A549 treated with CORT108297 at 1 μM for 4 hours (cell line): Measurements from ENCODE around the gene FCGR2B. TPM values are rescaled to one million over a fixed set of nuclear protein-coding genes. Genes with fewer than 3 reads are reported as not detected.

Experiments used
- total RNA-seq: library from RNA; stranded (reverse); fragments of 200-300 nt; extraction: Qiagen RNA extraction; gene quantifications from 5 replicates; pipeline ENCODE4 v1.2.3, GENCODE V29; 2022

The FCGR2B gene
- total RNA-seq: not detected in 5 replicates

DNA sequence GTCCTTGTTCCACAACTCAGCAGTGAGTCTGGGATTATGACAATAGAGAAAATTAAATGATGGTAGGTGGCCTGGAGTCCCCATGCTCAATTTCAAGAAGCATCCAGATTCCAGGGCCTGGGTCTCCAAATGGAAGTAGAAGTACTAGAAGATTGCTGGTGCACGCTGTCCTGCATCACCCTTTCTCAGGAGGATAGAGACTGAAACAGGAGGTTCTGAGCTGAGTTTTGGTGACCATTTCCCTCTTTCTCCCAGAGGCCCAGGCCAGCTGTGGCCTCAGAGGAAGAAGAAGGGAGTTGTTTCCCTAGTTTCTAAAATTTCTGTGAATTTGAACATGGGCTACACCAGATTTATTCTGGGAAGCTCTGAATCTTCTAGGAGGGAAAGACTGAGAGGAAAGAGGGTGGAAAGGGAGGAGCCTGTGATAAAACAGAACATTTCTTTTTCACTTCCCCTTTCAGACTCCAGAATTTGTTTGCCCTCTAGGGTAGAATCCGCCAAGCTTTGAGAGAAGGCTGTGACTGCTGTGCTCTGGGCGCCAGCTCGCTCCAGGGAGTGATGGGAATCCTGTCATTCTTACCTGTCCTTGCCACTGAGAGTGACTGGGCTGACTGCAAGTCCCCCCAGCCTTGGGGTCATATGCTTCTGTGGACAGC, at the start of gene FCGR2B:
FCGR2B (plus strand) TSS at position 460 of the 656 bp plus-strand sequence; CDS start at position 559, 99 bp downstream.

DNA sequence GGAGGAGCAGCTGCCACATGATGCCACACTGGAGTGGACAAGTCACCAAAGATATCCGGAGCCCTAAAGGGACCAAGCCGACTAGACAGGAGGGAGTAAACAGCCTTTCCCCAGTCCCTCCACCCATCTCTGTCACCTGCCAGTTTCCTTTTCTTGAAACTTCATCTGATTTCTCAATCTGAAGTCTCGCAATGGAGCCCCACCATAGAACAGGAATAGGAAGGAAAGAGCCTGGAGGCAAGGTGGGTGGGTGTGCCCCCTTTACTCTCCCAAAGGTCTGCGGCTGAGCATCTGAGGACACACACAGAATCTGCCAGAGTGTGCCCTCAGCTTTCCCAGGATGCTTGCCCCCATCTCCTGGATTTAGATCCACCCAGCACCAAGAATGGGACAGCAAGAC, 31.9 kb upstream of the FCGR2B start, which contains the start of gene FCGR3B:
FCGR3B (minus strand) TSS at position 101 of the 400 bp plus-strand sequence; CDS start at position 19, 82 bp downstream.

GRCh38 chr1:161706482-161707347, 43.8 kb downstream of the FCGR2B start, which contains the start of gene FCRLA:
Gene FCRLA (plus strand): TSS chr1:161707229. CDS start chr1:161707265, 36 bp downstream.

GRCh38 chr1:161720956-161721737, 58.2 kb downstream of the FCGR2B start, which contains the start of gene FCRLB:
Gene FCRLB (plus strand): TSS chr1:161721544. CDS start chr1:161722673, 1,129 bp downstream.

Other genes with a start within 250 kb of the FCGR2B start
- gene FCGR2A, start 157.7 kb upstream of the FCGR2B start, total RNA-seq: not detected in 5 replicates
- 2.0 to 10.4 TPM (median 2.4 TPM) in 5 replicates for gene HSPA6, start 138.6 kb upstream of the FCGR2B start, total RNA-seq
- gene FCGR3A, start 113.3 kb upstream of the FCGR2B start, total RNA-seq: not detected in 5 replicates
- gene FCGR3B, start 32.0 kb upstream of the FCGR2B start, total RNA-seq: not detected in 5 replicates
- gene FCRLA, start 44.1 kb downstream of the FCGR2B start, total RNA-seq: 0.06 to 0.10 TPM in 2 of 5 replicates, not detected in the others
- 1.3 to 2.1 TPM (median 1.7 TPM) in 5 replicates for gene FCRLB, start 58.4 kb downstream of the FCGR2B start, total RNA-seq
- gene DUSP12, start 86.6 kb downstream of the FCGR2B start, total RNA-seq: 41.1 to 53.0 TPM (median 46.9 TPM) in 5 replicates
- 11.0 to 13.7 TPM (median 12.7 TPM) in 5 replicates for gene ATF6, start 103.2 kb downstream of the FCGR2B start, total RNA-seq